GM19372 (cell line): ENCODE data around the gene GLI3.
"Not testable (repeated sequence)": the region's sequence is repeated elsewhere in the genome, so short reads cannot be mapped to it uniquely, and the experiment has no call there.

Experiments used
- ATAC-seq: cut with Tn5 transposase; IDR thresholded peaks from one replicate; pipeline ENCODE4 v1.9.1; 2021; ENCODE audit warnings: mild to moderate bottlenecking, low read depth, moderate library complexity; ENCODE audit not compliant: unreplicated experiment

The GLI3 gene

DNA sequence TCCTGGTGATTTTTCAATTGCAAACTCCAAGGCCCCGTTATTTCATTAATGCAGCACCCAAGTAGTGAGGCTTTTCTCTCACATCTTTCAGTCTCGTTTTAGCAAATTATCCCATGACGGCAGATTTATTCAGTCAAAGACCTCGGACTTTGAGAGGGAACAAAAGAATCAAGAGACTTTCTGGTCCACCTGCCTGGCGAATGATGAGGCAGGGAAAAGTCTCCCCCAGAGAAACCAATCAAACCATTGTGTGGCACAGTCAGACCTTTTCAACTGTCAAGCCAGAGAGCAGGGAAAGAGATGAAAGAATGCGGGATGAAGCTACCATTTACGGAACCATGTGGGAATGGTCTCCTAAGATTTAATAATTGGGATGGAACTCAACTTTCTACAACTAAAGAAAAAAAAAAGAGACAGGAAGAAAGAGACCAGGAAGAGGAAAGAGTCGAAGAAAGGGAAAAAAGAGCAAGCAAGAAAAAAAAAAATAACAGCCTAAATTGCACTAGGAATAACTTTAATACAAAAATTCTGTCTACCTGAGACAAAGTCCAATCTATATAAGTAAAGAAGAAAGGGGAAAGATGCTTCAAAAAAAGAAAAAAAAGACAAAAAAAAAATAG lies 22.8 kb downstream of the GLI3 start:
- ATAC-seq = no peak

DNA sequence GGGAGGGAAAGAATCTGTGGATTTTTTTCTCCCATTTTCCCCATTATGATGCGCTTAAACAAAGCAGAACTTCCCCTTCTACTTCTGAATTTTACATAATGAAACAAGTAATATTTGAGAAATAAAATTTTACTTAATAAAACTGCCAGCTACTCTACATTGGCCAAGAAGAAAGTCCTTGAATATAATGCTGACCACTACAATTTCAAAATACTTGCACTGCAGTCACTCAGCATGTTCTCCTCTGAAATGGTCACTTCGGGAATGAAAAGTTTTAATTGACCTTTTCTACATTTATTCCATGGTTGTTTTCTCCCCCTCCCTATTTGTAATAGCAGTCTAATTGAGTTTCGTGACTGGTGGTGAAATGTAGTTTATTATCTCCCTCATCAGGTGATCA lies 23.9 kb downstream of the GLI3 start:
- no peak for ATAC-seq

DNA sequence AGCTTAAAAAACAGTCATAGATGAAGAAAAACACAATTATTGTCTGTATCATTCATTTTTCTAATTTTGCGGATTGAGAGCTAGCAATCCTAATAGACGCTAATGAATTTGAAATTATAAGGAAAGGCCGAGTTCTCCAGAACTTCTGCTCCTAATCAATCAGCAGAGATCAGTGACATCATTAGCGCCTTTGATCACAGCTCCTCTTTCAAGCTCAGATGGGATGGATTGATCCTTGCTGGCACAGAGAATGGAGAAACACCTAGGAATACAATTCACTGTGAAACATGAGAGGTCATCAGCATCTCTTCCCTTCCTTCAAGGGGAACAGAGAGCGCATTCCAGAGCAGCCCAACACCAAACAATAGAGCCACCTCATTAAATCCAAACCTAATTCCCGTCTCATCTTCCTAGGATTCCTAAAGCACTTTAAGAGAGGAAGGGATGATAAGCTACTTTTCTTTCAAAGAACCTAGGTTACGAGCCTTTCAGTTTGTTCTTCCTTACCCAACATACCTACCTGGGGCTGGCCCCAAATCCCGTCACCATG lies 24.4 kb downstream of the GLI3 start:
- ATAC-seq = no peak

DNA sequence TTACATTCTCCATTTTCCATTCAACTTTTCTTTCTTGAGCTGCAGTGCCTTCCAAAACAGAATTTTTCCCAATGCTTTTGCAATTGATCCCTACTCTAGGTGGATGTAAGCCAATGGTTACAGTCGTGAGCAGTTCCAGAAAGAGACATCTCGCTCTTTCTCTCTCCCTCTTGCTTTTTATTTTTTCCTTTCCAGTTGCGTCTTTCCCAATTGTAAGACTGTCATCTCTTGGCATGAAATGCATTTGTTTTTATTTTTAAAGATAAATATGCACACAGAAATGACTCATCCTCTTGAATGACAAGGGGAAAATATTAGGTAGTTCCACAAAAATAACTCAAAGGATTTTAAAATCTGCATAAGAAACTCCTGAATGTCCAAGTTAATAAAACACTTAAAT lies 25.1 kb downstream of the GLI3 start:
- ATAC-seq = no peak

GRCh38 chr7:42210779-42211178 lies 26.2 kb downstream of the GLI3 start:
- ATAC-seq = no peak

DNA sequence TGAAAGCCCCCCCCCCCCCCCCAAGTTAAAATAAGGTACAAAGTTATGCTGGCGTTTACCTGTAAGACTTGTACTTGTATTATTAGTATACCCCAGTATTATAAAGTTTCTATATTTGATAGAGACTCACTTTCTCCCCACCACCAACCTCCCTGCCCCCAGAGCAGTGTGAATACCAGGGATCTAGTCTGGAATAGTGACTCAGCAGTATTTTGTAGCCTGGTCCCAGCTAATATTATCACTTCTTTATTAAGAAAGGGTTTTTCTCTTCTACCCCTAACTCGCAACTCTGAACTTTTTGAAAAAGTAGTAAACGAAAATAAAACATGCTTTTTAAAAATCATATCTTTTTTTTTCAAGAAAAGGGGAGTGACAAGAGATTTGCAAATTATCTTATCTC lies 26.7 kb downstream of the GLI3 start:
- ATAC-seq = no peak

- ATAC-seq = not testable (repeated sequence)
These were observed 27.9 kb downstream of the GLI3 start for GRCh38 chr7:42209085-42209484.

GRCh38 chr7:42208572-42208971 lies 28.4 kb downstream of the GLI3 start:
- no peak for ATAC-seq

GRCh38 chr7:42207420-42207819 lies 29.6 kb downstream of the GLI3 start:
- ATAC-seq = no peak

DNA sequence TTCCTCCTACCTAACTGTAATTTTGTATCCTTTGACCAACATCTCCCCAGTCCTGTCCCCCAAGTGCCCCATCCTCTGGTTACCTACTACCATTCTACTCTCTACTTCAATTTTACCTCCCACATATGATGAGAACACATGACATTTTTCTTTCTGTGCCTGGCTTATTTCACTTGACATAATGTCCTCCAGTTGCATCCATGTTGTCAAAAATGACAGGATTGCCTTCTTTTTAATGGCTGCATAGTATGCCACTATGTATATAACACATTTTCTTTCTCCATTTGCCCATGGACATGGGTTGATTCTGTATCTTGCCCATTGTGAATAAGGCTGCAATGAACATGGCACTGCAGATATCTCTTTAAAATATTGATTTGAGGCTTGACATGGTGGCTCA lies 33.7 kb downstream of the GLI3 start:
- no peak for ATAC-seq

DNA sequence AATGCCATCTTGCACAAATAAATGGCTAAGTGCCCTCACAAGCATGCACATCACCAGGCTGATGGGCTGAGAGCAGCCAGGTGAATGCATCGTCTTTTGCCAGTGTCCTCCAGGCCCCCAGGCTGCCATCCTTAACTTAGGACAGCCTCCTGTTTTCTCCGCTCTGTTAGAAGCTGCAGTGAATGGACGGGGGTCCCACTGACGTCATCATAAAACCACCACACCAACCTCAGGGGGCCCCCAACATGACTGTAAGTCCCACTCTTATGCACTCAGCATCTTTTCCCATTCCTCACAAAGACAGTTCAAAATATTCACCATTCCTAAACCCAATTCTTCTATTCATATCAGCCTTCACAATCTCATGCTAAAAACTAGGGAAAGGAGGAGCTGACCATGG lies 34.4 kb downstream of the GLI3 start:
- ATAC-seq = no peak

DNA sequence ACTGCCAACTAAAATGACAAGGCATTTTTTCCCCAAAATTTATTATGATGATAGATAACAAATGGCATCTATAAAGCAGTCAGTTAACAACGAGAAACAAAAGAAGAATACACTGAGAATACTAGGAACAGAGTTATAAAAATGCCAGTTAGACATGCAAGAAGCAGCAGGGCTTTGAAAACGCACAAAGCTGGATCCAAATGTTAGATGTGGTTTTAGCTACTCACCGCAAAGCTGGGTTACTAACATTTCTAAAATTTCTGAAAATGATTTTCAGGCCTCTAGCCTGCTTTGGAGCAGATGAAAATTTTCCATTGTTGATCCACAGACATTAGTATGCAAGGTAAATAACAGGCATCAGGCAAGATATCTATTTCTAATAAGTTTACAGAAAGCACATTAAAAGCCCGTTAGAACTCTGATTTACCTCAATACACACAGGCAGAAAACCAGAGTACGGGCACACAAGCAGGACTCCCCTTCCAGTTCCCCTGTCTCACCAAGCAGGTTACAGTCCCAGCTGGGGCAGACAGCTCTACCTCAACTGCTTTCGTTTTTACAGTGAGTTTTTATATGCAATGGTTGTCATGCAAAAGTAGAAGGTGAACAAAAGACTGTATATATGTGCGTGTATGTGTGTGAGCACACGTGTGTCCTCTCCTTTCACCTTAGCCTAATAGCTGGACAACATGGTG lies 37.9 kb downstream of the GLI3 start:
- ATAC-seq = no peak

GRCh38 chr7:42198296-42198695 lies 38.7 kb downstream of the GLI3 start:
- no peak for ATAC-seq

GRCh38 chr7:42197451-42197850 lies 39.6 kb downstream of the GLI3 start:
- no peak for ATAC-seq

DNA sequence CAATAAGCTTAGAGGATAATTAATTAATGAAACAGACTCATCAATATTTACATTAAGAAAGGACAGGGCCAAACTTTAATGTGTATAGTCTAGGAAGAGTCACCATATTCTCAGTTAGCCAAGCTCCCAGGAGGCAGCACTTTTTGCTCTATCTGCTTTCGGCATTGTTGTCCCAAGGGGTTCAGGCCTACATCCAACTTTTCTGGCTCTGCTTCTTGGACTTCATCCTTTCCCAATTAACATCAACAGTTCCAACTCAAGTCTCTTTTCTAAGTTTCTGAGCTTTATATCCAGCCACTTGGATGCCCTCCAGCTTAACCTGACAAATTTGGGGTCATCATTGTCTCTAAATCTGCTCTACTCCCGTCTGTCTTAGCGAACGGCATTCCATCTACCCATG lies 42.8 kb downstream of the GLI3 start:
- ATAC-seq = no peak

GRCh38 chr7:42193471-42194129 lies 43.4 kb downstream of the GLI3 start:
- ATAC-seq = no peak

DNA sequence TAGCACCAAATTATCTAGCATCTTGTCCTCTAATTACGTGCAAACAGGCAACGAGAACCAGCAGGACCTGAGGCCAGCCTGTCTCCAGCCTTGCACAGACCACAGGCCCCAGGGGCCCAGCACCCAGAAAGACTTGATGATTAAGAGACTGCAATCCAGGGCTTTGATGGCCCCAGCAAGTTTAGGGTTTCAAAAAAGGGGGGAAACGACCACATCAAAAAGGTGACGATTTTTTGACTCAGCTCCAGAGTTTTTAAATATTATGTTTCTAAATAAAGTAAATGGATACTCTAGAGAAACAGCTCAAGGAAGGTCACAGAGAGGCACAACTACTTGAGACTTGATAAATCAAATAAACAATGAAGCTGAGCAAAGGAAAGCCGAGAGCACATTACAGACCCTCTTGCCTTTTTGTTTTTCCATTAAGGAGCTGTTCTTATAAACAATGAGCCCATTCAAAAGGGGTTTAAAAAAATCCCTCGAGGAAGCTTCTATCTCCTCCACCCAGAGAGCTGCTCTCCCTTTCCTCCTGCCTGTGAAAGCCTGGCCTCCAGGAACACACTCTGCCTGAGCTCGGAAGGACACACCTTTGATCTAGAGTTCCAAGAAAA lies 44.1 kb downstream of the GLI3 start:
- no peak for ATAC-seq

- ATAC-seq = no peak
These were observed 44.9 kb downstream of the GLI3 start for GRCh38 chr7:42192066-42192465.

DNA sequence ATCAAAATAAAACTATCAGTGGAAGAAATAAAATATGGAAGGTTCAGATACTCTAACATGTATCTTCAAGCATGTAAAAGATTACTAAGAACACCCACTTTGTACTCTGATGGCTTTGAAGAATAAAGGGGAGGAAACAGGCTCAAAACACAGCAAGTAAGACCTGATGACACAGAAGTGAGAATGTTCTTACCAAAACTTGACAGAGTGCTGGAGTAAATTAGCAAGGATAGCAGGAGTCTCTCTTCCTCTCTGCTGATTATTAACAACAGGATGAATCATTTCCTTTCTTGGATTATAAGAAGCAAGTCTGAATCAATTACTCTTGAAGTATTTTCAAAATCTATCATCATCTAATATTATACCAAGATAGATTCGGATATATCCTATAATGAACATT lies 47.5 kb downstream of the GLI3 start:
- no peak for ATAC-seq

DNA sequence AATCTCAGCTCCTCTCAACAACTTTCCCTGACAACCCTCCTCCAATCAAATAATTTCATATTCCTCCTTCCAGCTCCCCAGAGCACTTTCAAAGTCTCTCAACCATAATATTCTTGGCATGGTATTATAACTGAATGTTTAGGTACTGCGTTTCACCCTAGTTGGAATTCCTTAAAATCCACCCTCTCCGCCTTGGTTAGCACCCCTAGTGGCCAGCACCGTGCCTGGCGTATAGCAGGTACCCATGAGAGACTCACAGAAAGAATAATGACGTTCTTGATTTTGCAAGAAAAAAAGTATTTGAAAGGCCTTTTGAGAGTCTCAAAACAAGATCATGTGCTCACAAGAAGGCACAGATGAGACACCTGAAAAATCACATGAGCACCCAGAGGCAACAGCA lies 50.9 kb downstream of the GLI3 start:
- ATAC-seq = no peak

DNA sequence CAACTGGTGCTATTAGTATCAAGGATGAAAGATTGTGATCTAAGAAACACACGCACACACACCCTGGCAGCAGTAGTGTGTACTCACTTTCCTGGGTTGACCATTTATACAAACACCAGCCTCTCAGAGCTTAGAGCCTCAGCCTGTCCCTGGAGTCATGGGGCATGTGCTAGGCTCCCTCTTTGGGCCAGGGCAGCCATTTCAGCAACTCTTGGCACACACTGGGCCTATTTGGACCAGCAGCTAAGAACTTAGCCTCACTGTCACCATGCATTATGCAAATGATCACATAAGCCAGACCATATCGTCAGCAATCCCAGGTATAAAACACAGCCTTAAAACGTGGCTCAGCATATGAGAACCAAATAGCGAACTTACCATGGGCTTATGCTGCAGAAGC lies 51.3 kb downstream of the GLI3 start:
- ATAC-seq = no peak
